ENCODE data around the gene HDAC4.

Gene HDAC4

DNA sequence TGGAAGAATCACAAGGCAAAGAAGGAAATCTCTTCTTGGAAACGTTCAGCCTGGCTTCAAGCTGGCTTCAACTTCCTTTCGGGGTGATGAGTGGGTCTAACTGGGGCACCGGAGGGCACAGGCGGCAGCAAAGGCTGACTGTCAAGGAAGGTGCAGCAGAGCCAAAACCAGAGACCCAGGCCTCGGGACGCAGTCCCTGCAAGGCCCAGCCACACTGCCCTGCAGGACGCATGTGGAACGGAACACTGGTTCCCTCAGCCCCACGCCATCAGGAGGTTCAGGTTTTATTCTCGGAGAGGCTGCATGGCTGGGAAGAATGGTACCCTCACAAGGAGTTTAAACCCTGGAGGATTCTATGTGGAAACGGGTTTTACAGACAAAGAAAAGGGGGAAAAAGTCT lies 165.5 kb downstream of the HDAC4 start:
- no peak for DNase-seq (ENCODE audit: low read depth)
- TF ChIP-seq, protein P1, sequence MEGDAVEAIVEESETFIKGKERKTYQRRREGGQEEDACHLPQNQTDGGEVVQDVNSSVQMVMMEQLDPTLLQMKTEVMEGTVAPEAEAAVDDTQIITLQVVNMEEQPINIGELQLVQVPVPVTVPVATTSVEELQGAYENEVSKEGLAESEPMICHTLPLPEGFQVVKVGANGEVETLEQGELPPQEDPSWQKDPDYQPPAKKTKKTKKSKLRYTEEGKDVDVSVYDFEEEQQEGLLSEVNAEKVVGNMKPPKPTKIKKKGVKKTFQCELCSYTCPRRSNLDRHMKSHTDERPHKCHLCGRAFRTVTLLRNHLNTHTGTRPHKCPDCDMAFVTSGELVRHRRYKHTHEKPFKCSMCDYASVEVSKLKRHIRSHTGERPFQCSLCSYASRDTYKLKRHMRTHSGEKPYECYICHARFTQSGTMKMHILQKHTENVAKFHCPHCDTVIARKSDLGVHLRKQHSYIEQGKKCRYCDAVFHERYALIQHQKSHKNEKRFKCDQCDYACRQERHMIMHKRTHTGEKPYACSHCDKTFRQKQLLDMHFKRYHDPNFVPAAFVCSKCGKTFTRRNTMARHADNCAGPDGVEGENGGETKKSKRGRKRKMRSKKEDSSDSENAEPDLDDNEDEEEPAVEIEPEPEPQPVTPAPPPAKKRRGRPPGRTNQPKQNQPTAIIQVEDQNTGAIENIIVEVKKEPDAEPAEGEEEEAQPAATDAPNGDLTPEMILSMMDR (conservative IDR thresholded peaks at IDR 0.05; ENCODE audit: low read depth, low read length) = no peak
- H3K4me3 ChIP-seq (ENCODE audit: low read depth, low read length) = no peak overlapping the region

DNA sequence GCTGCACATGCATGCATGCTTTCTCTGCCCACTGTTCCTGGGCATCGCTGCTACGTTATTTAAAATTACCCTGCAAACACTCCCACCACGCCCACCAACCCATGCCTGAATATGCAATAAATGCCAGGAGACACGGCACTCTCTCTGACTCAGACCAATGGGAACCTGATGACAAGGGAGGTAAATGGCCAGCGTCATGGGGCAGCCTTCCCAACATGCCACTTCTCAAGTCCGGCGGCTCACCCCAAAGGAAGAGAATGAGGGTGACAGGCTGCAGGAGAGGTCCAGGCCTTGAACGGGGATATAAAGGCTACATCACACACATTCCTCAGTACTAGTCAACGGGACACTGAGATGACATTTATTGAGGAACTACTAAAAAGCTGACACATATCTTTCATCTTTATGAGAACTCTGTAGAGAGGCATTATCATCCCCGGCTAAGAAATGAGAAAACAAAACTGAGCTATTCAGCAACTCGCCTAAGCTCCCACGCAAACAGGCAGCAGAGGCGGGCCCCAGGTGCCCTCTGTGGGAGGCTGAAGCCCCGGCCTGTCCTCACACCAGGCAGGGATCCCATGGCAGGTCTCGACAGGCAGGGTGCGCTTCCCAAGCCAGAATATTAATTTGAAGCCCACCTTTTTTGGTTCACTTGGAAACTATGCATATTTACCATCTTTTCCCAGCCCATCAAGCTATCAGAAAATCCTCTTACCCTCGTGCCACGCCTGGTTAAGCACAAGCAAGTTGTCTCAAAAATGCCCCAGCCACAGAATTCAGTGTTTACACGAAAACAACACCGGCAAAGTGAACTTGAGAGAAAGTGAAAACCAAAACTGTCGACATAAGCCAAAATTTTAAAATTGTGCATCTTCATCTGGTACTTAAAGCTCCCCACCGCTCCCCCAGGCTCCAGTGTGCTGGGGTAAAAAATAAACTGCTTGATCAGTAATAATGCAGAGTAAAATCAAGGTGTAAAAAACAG lies 166.3 kb downstream of the HDAC4 start:
- TF ChIP-seq, protein P1 (conservative IDR thresholded peaks at IDR 0.05; ENCODE audit: low read depth, low read length) = no peak
- no peak overlapping the region for H3K4me3 ChIP-seq (ENCODE audit: low read depth, low read length)
- no peak for DNase-seq (ENCODE audit: low read depth)

DNA sequence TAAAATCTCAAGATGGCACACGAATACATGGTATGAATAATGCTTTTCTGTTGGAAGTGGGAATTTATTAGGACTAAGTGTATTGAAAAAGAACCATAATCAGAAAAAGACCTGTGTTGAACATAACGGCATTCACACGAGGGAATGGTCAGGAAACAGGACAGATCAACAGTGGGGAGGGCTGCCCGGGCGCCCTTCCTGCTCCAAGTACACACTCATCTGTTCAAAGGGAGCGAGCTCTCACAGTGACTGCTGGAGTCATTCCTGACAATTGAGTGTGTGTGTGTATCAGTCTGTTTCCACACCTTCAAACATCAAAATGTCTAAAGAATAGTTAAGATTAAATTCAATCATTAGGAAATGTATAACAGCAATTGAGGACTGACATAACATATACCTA lies 167.2 kb downstream of the HDAC4 start:
- H3K4me3 ChIP-seq (ENCODE audit: low read depth, low read length) = no peak overlapping the region
- TF ChIP-seq, protein P1 (conservative IDR thresholded peaks at IDR 0.05; ENCODE audit: low read depth, low read length) = no peak
- no peak for DNase-seq (ENCODE audit: low read depth)

DNA sequence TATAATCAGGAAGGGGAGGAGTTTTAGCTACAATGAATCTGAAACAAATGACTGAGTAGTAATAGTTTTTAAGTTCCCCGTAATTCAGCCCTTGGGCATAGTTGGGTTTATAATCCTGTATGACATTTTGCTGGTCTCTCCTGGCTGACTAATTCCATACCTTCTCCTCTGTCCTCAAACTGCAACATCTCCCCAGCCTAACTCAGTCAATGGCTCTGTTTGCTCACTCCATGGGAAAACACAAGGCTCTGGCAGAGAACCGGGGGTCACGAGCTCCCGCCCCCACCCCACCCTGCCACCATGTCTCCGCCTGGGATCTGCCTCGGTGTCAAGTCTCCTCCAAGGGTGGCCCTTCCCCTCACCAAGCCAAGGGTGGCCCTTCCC lies 168.6 kb downstream of the HDAC4 start:
- H3K4me3 ChIP-seq (ENCODE audit: low read depth, low read length) = no peak overlapping the region
- no peak for DNase-seq (ENCODE audit: low read depth)
- TF ChIP-seq, protein P1 (conservative IDR thresholded peaks at IDR 0.05; ENCODE audit: low read depth, low read length) = no peak

DNA sequence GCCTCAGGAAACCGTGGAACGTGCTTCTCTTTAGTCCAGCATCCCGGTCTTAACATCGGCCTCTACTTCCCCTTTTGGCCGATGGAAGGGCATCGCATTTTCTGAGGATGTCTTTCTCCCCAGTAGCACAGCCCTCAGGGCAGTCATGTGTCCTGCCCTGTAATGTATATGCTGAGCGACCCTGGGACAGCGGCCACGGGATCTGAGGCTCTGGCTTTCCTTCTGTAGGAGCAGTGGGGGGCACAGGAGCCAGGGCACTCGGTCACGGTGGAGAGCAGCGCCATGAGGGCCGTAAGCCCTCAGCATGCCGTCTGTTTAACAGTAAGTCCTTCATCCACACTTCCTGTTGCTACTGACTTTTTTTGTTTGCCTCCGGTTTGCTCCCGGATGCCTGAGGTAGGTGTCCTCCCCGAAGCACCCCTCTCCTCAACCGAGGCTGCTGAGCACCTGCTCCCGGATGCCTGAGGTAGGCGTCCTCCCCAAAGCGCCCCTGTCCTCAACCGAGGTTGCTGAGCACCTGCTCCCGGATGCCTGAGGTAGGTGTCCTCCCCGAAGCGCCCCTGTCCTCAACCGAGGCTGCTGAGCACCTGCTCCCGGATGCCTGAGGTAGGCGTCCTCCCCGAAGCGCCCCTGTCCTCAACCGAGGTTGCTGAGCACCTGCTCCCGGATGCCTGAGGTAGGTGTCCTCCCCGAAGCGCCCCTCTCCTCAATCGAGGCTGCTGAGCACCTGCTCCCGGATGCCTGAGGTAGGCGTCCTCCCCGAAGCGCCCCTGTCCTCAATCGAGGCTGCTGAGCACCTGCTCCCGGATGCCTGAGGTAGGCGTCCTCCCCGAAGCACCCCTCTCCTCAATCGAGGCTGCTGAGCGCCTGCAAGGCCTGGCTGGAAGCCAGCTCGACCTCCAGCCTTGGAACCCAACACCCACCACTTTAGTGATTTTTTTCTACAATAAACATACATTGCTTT lies 169.3 kb downstream of the HDAC4 start:
- no peak for DNase-seq (ENCODE audit: low read depth)
- TF ChIP-seq, protein P1 (conservative IDR thresholded peaks at IDR 0.05; ENCODE audit: low read depth, low read length) = no peak
- H3K4me3 ChIP-seq (ENCODE audit: low read depth, low read length) = no peak overlapping the region

DNA sequence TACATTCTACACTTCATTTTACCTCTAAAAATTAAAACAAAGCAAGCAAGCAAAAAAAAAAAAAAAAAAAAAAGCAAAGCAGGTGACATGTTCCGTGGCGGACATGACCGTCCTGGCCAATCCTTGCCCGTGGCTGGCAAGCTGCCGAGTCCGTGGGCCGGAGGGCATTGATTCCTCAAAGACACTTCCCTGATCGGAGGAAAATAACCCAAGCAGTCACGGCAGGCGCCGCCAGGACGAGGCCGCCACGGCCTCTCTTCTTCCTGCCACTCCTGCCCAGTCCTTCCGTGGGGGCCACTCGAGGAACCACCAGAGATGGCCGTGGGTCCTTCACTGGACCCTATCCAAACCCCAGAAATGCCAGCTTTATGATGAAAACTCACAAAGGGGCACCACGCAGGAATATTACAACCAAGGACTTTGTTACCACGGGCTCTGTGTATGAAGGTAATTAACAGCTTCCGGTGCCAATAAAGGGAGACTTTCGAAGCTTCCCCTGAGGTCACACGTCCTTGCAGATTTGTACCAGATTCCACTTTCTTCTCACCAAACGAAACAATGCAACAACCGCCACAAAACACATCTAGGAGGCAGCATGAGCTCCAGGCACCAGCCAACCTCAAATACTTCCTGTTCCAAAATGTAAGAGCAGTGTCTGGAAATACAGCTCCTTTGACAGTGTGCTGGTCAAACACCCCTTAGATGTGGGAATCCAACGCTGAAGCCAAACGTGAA lies 170.3 kb downstream of the HDAC4 start:
- no peak for DNase-seq (ENCODE audit: low read depth)
- TF ChIP-seq, protein P1 (conservative IDR thresholded peaks at IDR 0.05; ENCODE audit: low read depth, low read length) = no peak
- H3K4me3 ChIP-seq (ENCODE audit: low read depth, low read length) = no peak overlapping the region

Data from choroid plexus epithelial cell (primary cell).